NCI-H1930 (cell line): ENCODE results near the gene FAM135A.
"Not testable (repeated sequence)": the region's sequence is repeated elsewhere in the genome, so short reads cannot be mapped to it uniquely, and the experiment has no call there.

ENCODE experiments used
- DNase-seq, 2 experiments: peaks; one replicate each; lab custom pipeline; 2025; lab: John Stamatoyannopoulos, UW

The FAM135A gene

DNA sequence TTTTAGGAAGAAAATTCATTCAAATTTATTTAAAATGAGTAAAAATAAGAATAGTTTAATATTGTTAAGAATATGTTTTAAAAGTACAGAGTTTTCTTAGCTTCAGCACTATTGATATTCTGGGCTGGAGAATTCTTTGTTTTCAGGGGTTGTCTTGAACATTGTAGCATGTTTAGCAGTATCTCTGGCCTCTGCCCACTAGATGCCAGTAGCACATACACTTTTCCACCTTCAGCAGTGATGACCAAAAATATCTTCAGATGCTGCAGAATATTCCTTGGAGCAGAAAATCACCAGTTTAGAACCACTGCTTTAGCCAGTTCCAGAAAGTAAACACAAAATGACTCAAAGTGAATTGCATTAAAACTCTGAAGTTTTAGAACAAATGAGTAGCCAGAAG, 134.0 kb downstream of the FAM135A start:
- no peak for DNase-seq

DNA sequence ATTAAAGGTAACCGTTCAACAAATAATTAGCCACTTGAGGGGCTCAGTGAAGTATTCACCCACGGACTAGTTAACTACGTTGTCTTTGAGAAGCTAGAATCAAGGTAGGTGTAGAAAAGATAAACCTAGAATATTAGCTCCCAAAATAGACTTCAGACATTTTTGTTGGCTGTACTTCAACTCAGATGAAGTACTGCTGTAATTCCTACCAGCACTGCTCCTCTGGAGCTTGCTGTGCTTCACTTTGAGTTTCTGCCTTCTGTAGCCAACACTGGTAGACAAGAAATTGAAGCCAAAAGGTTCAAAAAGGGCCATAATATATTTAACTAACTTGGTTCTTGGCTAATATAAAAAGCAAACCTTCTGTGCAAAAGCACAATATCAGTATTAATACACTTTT, 134.6 kb downstream of the FAM135A start:
- DNase-seq, result no peak

DNA sequence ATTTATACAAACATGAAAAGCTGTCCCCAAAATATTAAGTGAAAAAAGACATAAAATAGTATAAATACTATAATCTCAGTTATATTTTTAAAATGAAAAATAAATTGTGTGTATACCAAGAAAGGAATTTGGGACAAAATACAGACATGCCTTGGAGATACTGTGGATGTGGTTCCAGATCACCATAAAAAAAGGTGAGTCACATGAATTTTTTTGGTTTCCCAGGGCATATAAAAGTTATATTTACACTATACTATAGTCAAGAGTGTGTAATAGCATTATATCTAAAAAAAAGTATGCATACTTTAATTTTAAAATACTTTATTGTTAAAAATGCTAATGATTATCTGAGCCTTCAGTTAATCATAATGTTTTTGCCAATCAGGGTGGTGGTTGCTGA, 136.0 kb downstream of the FAM135A start:
- DNase-seq, result no peak

DNA sequence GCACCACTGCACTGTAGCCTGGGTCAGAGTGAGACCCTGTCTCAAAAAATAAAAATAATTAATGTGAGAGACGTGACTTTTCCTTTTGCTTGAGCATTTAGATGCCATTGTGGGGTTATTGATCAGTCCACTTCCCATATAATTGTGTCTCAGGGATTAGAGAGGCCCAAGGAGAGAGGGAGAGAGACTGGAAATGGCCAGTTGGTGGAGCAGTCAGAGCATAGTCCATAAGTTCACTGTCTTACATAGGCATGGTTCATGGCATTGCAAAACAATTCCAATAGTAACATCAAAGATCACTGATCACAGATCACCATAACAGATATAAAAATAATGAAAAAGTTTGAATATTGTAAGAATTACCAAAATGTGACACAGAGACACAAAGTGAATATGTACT, 138.3 kb downstream of the FAM135A start:
- no peak for DNase-seq

DNA sequence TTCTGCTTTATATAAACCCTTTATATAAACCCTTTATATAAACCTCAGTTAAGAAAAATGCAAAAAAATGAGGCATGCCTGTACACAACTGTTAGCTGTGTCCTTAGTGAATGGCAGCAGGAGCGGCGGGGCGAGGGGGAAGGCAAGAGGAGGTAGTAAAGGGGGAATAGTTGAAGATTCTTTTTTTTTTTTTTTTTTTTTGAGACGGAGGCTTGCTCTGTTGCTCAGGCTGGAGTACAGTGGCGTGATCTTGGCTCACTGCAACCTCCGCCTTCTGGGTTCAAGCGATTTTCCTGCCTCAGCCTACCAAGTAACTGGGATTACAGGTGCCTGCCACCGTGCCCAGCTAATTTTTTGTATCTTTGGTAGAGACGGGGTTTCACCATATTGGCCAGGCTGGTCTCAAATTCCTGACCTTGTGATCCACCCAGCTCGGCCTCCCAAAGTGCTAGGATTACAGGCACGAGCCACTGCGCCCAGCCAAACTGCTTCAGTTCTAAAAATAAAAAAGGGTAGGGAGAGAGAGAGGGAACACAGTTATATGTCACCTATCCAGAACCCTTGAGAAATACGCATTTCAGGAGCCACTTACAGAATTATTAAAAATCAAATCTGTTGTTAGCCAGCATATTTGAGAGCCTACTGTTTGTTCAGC, 139.1 kb downstream of the FAM135A start:
- not testable (repeated sequence) for DNase-seq

DNA sequence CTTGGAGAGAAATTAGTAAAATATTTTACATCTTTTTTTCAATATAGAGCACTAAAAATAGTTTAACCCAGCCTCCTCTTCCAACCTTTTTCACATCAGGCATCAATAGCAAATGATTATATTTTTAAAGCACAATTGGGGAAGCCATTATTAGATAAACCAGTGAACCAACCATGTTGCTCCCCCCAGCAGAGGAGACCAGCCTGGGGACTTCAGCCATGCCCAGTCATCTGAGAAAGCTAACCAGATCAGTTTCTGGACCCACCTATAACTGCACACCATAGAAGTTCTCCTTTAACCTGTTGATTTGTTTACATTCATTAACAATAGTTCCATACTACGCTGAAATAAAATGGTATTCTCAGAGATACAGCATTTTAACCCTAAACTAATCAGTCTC, 139.7 kb downstream of the FAM135A start:
- no peak for DNase-seq

DNA sequence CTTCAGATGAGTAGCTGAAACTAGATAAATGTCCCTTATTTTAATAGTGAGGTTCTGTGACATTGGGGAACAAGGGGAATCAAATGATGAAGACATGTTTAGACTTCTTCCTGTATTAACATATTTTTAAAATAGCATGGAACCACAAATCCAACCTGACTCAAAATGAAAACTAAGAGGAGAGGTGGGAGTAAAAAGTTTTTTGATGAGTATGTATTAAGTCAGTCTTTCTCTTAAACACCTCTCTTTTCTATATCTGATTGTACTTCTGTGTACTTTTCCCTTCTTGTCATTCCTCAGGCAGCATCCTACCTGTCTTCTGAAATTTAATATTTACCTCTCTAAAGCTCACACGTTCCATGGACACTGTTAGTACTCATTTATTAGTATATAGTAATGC, 144.7 kb downstream of the FAM135A start:
- no peak for DNase-seq

DNA sequence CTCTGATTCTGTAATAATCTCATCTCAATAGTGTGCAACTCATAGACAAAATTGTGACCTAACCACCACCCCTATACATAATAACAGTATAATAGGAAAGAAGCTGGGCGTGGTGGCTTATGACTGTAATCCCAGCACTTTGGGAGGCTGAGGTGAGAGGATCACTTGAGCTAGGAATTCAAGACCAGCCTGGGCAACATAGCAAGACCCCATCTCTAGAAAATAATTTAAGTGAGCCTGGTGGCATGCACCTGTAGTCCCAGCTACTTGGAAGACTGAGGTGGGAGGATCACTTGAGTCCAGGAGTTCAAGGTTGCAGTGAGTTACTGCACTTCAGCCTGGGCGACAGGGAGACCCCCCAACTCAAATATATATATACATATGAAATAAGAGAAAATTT, 149.1 kb downstream of the FAM135A start:
- DNase-seq, result not testable (repeated sequence)

DNA sequence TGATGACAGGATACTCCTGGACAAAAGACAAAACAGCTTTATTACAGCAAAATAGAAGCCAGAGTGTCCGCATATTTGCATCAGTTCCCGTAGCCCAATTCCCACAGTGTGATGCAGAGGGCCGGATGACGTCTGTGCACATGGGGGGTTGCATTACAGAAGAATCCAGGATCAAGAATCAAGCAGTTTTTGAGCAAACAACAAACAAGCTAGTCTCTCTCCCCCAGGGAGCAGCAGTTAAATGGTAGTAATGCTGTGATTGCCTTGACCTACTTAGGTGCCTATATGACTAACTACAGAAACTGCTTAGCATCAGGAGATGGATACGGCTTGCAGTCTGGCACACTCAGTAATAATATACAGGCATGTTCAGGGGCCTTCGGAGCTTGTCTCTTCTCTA, 150.2 kb downstream of the FAM135A start:
- no peak for DNase-seq

DNA sequence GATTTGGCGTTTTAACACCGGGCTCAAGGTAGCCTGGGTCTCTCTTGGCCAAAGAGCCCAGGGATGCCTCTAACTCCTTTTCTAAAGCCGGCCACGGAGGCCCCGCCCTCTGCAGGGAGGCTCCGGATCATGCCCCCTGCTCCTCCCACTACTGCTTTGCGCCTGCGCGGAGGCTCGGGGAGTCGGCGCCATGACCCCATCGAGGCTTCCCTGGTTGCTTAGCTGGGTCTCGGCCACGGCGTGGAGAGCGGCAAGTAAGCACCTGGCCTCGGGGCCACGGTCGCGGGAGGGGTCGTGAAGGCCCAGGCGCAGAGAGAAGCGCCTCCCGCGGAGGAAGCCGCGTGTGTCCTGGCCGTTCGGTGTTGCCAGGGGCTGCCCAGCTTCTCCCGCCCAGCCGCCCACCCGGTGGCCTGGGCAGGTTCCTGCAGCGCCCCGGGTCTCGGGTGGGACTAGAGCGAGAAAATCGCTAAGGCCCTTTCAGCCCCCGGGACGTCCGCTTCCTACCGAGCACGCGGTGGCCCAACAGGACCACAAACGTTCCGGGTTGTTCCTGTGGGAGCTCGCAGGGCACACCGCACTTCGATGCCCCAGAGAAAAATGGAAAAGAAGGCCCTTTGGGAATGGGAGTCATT, 153.6 kb downstream of the FAM135A start, which contains the start of gene SDHAF4:
Gene SDHAF4 (plus strand): TSS at position 180 of the 632 bp plus-strand sequence. CDS start 11 bp downstream, at position 191.
- peak; percentile 86 to 87 for DNase-seq

DNA sequence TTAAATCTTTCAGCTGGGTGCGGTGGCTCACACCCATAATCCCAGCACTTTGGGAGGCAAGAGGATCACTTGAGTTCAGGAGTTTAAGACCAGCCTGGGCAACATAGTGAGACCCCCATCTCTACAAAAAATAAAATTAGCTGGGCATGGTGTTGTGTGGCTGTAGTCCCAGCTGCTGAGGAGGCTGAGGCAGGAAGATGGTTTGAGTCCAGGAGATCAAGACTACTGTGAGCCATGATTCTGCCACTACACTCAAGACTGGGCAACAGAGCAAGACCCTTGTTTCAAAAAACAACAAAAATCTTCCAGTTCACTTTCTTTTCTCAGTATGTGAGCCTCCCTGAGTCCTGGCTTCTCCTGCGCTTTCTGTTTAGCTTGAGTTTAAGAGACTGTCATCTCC, 161.3 kb downstream of the FAM135A start:
- DNase-seq, result no peak

DNA sequence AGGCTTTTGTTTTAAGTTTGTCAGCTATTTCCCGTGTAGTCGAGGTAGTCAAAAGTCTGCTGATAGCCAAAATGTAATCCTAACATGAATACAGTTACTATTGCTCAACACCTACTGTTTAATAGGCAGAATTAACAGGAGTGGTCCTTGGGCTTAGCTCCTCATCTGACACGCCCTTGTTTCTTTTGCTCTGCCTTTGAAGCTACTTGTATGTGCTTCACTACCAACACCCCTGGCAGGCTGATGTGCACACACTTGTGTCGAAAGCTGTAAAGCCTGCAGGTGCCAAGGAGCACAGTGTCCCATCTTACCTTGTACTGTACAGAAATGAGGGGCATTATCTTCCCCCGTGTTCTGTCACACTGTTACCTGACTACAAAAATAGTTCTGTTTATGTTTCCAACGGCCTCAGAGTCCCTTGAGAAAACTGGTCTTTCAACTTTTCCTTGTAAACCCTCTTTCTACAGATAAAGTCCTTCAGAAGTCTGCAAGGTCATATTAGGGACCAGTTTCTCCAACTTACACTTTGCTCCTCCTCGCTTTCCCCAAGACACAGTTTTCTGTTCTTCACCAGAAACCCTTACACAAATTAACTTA, 162.7 kb downstream of the FAM135A start:
- DNase-seq, result no peak

DNA sequence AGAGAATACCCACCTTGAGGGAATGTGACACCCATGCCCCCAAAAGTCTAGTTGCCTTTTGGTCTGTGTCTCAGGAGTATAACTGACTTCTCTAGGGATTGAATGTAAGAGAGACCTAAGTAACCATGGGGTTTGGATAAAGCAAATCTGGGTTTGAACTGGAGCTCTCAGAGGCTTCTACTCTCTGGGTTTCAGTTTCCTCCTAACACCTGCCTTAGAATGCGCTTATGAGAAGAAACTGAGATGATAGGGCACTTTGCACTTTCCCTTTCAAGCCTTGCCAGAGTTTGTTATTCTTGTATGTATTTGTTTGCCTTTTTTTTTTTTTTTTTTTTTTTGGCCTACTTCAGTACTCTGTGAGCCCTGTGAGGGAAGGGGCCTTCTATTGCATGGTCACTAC, 172.8 kb downstream of the FAM135A start:
- DNase-seq, result no peak

DNA sequence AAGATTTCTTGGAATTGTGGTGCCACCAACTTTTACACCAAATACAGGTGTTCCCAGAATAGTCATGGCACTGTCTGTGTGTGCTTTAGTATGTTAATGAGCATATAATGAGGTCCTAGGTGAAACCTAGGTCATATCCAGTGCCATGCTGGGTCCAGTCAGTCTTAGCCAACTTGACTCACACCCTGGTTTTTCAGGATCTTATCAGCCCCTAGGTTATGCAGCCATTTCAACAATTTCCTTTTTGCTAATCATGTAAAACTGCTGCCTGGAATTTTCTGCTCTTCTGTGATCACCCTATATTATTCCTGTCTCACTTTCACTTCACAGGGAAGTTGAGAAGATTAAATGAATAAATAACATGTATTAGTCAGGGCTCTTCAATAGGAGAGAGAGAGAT, 177.1 kb downstream of the FAM135A start:
- DNase-seq, result no peak

DNA sequence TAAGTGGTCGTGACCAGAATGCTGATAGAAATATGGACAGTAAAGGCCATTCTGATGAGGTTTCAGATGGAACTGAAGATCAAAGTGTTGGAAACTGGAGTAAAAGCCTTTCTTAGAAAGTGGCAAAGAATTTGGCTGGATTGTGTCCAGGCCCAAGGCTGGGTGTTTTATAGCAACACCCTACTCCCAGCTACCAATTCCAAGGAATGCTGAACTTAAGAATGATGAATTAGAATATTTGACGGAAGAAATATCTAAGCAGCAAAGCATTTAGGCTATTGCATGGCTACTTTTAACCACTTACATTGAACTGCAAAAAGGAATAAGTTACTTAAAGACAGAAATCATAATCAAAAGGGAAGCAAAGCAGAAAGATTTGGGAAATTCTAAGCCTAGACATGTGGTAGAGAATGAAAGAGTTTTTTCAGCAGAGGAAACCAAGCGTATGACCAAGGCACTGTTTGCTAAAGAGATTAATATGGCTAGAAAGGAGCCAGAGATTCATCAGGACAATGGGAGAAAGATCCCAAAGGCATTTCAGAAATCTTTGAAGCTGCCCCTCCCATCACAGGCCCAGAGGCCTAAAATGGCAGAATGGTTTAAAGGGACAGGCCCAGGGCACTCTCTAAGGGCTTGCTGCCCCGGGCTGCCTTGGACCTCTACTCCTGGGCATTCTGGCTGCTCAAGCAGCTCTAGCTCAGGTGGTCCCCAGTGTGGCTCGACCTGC, 179.2 kb downstream of the FAM135A start:
- no peak for DNase-seq

DNA sequence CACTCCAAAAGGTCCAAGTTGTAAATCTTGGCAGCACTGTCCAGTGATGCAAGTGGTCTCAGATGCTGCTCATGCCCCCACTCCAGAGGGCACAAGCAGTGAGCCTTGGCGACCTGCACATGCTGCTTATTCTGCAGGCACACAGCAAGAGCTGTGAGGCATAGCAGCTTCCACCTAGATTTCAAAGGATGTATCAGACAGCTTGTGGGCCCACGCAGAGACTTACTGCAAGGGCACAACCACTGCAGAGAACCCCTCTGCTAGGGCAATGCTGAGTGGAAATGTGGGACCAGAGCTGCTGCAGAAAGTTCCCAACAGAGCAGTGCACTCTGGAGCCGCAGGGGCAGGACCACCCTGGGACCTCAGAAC, 179.8 kb downstream of the FAM135A start:
- DNase-seq, result no peak

DNA sequence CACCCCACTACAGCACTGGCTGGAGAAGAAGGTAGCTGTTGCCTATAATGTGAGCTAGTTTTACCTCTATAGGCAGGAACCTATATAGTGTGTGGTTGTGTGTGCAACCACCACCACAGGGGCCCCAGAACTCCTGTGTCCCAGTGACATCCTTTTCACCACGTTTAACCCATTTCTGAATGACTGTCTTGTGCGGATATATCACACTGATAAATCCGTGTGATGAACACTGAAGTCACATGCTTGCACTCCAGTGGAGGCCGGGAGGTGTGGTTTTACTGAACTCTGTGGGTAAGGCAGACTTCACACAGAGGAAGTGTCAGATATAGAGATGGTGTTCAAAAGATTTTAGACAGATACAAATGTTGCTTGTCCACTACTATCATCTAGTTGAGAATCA, 185.9 kb downstream of the FAM135A start:
- DNase-seq, result no peak

DNA sequence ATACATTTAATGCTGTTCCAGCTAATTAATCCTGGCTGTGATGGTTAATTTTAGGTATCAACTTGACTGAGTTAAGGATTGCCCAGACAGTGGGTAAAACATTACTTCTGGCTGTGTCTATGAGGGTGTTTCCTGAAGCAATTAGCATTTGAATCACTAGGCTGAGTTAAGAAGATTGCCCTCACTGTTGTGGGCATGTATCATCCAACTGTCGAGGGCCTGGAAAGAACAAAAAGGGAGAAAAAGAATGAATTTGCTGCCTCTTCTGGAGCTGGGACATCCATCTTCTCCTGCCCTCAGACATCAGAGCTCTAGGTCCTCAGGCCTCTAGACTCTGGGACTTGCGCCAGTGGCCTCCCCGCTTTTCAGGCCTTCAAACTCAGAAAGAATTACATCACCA, 187.7 kb downstream of the FAM135A start:
- DNase-seq, result no peak

DNA sequence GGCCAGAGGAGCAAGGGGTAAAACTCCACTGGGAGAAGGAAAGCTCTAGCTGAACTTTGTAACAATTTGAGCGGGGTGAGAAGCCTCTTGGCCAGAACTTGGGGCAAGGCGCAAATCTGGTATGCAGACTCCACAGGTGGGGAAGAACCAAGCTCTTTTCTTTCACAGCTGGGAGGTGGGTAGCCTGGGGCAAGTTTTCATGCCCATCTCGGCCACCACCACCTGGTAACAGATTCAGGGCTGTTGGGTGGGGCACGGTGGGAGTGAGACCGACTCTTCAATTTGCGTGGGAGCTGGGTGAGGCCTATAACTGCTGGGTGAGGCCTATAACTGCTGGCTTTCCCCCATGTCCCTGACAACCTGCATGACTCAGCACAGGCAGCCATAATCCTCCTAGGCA, 190.9 kb downstream of the FAM135A start:
- no peak for DNase-seq

DNA sequence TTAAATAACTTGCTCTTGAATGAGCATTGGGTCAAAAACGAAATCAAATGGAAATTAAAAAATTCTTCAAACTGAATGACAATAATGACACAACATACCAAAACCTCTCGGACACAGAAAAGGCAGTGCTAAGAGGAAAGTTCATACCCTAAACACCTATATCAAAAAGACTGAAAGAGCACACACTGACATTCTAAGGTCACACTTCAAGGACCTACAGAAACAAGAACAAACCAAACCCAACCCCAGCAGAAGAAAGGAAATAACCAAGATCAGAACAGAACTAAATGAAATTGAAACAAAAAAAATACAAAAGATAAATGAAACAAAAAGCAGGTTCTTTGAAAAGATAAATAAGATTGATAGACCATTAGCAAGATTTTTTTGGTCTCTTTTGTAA, 194.1 kb downstream of the FAM135A start:
- not testable (repeated sequence) for DNase-seq

DNA sequence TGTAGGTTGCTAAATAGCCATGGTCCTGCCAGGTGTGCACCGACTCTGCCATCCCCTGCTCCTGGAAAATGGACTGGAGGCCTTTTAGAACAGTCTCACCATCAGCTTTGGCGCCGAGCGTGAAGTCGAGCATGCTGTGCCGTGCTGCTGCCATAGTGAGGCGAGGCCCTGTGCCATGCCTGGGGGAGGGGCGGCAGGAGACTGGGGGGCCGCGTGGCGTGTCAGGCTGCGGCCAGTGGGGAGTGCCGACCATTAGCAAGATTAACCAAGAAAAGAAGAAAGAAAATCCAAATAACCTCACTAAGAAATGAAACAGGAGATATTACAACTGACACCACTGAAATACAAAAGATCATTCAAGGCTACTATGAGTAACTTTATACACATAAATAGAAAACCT, 195.9 kb downstream of the FAM135A start:
- not testable (repeated sequence) for DNase-seq
